Tibial nerve (tissue), 4 donors: ENCODE measurements around the gene DDX39B.

Experiments used
- CTCF ChIP-seq, 5 experiments: fragments of 200-600 bp in 3 of 5; fragments of 450-650 bp in 2 of 5; sonication (generic) in 3 of 5; IDR thresholded peaks; one replicate each; pipeline ENCODE4 v1.5.1; 2016 to 2019; ENCODE audit warnings: antibody characterized with exemption in 5 of 5, mild to moderate bottlenecking in 3 of 5, moderate library complexity in 2 of 5
- EP300 ChIP-seq, 2 donors: sonication (generic); formaldehyde crosslinking; IDR thresholded peaks; one replicate each; pipeline ENCODE4 v1.6.1; 2017; ENCODE audit warnings: antibody characterized with exemption in 2 of 2, mild to moderate bottlenecking in 1 of 2
- POLR2A ChIP-seq, 2 donors: fragments of 450-650 bp; IDR thresholded peaks; one replicate each; pipeline ENCODE4 v1.6.1; 2017; ENCODE audit warnings: antibody characterized with exemption in 2 of 2, mild to moderate bottlenecking in 2 of 2, moderate library complexity in 2 of 2

- no peak for TF ChIP-seq CTCF (IDR thresholded peaks at IDR 0.05)
- TF ChIP-seq EP300 (IDR thresholded peaks at IDR 0.05), result no peak
- no peak for TF ChIP-seq POLR2A (IDR thresholded peaks at IDR 0.05)
These were observed 1.2 kb downstream of the DDX39B start for GRCh38 chr6:31540640-31541039.
